GM03348 (cell line): ENCODE results near the gene RAB33A.
"Not testable (repeated sequence)": the region's sequence is repeated elsewhere in the genome, so short reads cannot be mapped to it uniquely, and the experiment has no call there.

ENCODE experiments used
- DNase-seq: peaks from one replicate; pipeline ENCODE4 v3.0.0; 2012; ENCODE audit warnings: low spot score

The RAB33A gene

GRCh38 chrX:130172127-130172845 lies 524 bp downstream of the RAB33A start:
- DNase-seq: no peak

- peak; percentile 67 for DNase-seq
Measured at GRCh38 chrX:130173190-130173895, 1.6 kb downstream of the RAB33A start.

GRCh38 chrX:130174045-130174704 lies 2.4 kb downstream of the RAB33A start:
- peak; percentile 68 for DNase-seq

- no peak for DNase-seq
Measured at GRCh38 chrX:130174937-130175336, 3.2 kb downstream of the RAB33A start.

- no peak for DNase-seq
Measured at GRCh38 chrX:130176354-130176776, 4.6 kb downstream of the RAB33A start.

- DNase-seq: no peak
Measured at GRCh38 chrX:130176942-130177341, 5.2 kb downstream of the RAB33A start.

GRCh38 chrX:130179170-130179569 lies 7.4 kb downstream of the RAB33A start:
- no peak for DNase-seq

GRCh38 chrX:130179579-130180215 lies 7.9 kb downstream of the RAB33A start:
- DNase-seq: no peak

GRCh38 chrX:130184168-130184567 lies 12.4 kb downstream of the RAB33A start:
- DNase-seq: no peak

- no peak for DNase-seq
Measured at GRCh38 chrX:130184857-130185256, 13.1 kb downstream of the RAB33A start.

- no peak for DNase-seq
Measured at GRCh38 chrX:130186651-130187050, 14.9 kb downstream of the RAB33A start.

- no peak for DNase-seq
Measured at GRCh38 chrX:130190801-130191200, 19.0 kb downstream of the RAB33A start.

- no peak for DNase-seq
Measured at GRCh38 chrX:130196466-130196865, 24.7 kb downstream of the RAB33A start.

- DNase-seq: no peak
Measured at GRCh38 chrX:130197464-130197863, 25.7 kb downstream of the RAB33A start.

- DNase-seq: no peak
Measured at GRCh38 chrX:130204647-130205046, 32.9 kb downstream of the RAB33A start.

GRCh38 chrX:130211415-130212186 lies 39.8 kb downstream of the RAB33A start:
- DNase-seq: no peak

- no peak for DNase-seq
Measured at GRCh38 chrX:130212371-130212770, 40.6 kb downstream of the RAB33A start.

GRCh38 chrX:130213376-130213775 lies 41.6 kb downstream of the RAB33A start:
- no peak for DNase-seq

GRCh38 chrX:130216320-130216719 lies 44.6 kb downstream of the RAB33A start:
- no peak for DNase-seq

GRCh38 chrX:130224810-130225209 lies 53.0 kb downstream of the RAB33A start:
- DNase-seq: no peak

GRCh38 chrX:130228871-130229270 lies 57.1 kb downstream of the RAB33A start:
- DNase-seq: no peak

- not testable (repeated sequence) for DNase-seq
Measured at GRCh38 chrX:130231184-130231583, 59.4 kb downstream of the RAB33A start.
